Activated CD8-positive, alpha-beta T cell treated with anti-CD3 and anti-CD28 coated beads for 36 hours (primary cell): ENCODE measurements around the gene TRMT6. TPM values are rescaled to one million over a fixed set of nuclear protein-coding genes. Genes with fewer than 3 reads are reported as not detected.

Experiments used
- ATAC-seq: fragments of 200-7000 bp; cut with Tn5 transposase; one replicate; pipeline ENCODE4 v1.10.0; 2021; ENCODE audit warnings: mild to moderate bottlenecking, moderate library complexity
- CTCF ChIA-PET: fragments of 350-600 bp; sonication (Branson Sonifier 250); formaldehyde crosslinking; loops from one replicate; lab custom pipeline; 2021; ENCODE audit warnings: antibody characterized with exemption; lab: Charles Lee
- POLR2A ChIA-PET: fragments of 350-600 bp; sonication (Branson Sonifier 250); formaldehyde crosslinking; loops from one replicate; lab custom pipeline; 2021; ENCODE audit warnings: antibody characterized with exemption; lab: Charles Lee
- DNase-seq: peaks from one replicate; pipeline ENCODE4 v3.0.0-alpha.2; 2020
- H3K27ac Mint-ChIP-seq: one replicate; pipeline ENCODE4 v1.8.0; 2021; ENCODE audit warnings: mild to moderate bottlenecking, mixed read lengths
- H3K27me3 Mint-ChIP-seq: one replicate; pipeline ENCODE4 v1.8.0; 2021; ENCODE audit warnings: mixed read lengths
- H3K36me3 Mint-ChIP-seq: one replicate; pipeline ENCODE4 v1.8.0; 2021; ENCODE audit warnings: low read depth, mixed read lengths
- H3K4me1 Mint-ChIP-seq: one replicate; pipeline ENCODE4 v1.8.0; 2021; ENCODE audit warnings: low read depth, mixed read lengths
- H3K4me3 Mint-ChIP-seq: one replicate; pipeline ENCODE4 v1.8.0; 2021; ENCODE audit warnings: mild to moderate bottlenecking, moderate library complexity, mixed read lengths
- H3K9me3 Mint-ChIP-seq: one replicate; pipeline ENCODE4 v1.8.0; 2021; ENCODE audit warnings: mixed read lengths
- intact Hi-C: fragments of 100-400 bp; cut with micrococcal nuclease; formaldehyde crosslinking; loops from one replicate; pipeline ENCODE4 v1.10.0; 2022
- total RNA-seq, 2 experiments: library from RNA; stranded (reverse); gene quantifications; one replicate each; pipeline ENCODE4 v1.2.3, GENCODE V29; 2021
- TF ChIP-seq, protein P1 (sequence below): fragments of 200-600 bp; IDR thresholded peaks from one replicate; pipeline ENCODE4 v1.8.0; 2022; ENCODE audit warnings: antibody characterized with exemption, mild to moderate bottlenecking

TRMT6 gene
- total RNA-seq, 2 experiments from 2014 or later, result 15.9 to 16.7 TPM

GRCh38 chr20:5938456-5939029 lies 11.8 kb downstream of the TRMT6 start:
- Mint-ChIP-seq H3K4me3 (no peak overlapping the region), H3K27me3 (no peaks in the 10 kb centered on the region), H3K4me1 (peaks cover 8% of the 10 kb centered on the region), H3K36me3 (peaks cover 24% of the 10 kb centered on the region), H3K27ac (no peak overlapping the region), H3K9me3 (no peaks in the 10 kb centered on the region)
- intact Hi-C loops, result no loop called here
- no peak for ATAC-seq
- POLR2A ChIA-PET, result no interaction called here
- DNase-seq, result no peak
- TF ChIP-seq, protein P1, sequence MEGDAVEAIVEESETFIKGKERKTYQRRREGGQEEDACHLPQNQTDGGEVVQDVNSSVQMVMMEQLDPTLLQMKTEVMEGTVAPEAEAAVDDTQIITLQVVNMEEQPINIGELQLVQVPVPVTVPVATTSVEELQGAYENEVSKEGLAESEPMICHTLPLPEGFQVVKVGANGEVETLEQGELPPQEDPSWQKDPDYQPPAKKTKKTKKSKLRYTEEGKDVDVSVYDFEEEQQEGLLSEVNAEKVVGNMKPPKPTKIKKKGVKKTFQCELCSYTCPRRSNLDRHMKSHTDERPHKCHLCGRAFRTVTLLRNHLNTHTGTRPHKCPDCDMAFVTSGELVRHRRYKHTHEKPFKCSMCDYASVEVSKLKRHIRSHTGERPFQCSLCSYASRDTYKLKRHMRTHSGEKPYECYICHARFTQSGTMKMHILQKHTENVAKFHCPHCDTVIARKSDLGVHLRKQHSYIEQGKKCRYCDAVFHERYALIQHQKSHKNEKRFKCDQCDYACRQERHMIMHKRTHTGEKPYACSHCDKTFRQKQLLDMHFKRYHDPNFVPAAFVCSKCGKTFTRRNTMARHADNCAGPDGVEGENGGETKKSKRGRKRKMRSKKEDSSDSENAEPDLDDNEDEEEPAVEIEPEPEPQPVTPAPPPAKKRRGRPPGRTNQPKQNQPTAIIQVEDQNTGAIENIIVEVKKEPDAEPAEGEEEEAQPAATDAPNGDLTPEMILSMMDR, result no peak
- CTCF ChIA-PET, result no interaction called here

DNA sequence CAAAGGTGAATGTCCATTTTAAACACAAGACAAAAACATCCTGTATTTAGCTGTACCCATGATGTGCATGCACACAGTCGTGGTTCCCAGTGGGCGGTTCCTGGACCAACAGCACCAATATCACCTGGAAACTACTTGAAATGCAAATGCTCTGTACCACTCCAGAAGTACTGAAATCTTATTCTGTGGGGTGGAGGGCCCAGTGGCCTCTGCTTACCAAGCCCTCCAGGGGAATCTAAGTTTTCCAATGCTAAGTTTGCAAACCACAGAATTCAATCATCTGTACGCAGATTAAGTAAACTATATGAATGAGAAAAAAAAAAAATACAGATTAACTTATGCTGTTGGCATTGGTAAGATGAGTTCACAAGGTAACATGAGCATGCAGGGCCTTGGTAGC lies 14.1 kb downstream of the TRMT6 start:
- POLR2A ChIA-PET, result interaction anchor here (0.6 to 1.5 kb wide), 3 partner anchors 9 to 74 kb away, joined by 3 to 5 read pairs (median 4); no protein-coding TSS in a partner anchor
- no peak for ATAC-seq

GRCh38 chr20:5935384-5935783 lies 14.9 kb downstream of the TRMT6 start:
- TF ChIP-seq, protein P1, result no peak
- peaks cover 8% of the 10 kb centered on the region for H3K4me1 Mint-ChIP-seq
- no peak for DNase-seq
- no peak overlapping the region for H3K27ac Mint-ChIP-seq
- ATAC-seq, result peak; percentile 74
- intact Hi-C loops, result no loop called here
- peaks cover 4% of the 10 kb centered on the region for H3K36me3 Mint-ChIP-seq
- H3K9me3 Mint-ChIP-seq, result no peaks in the 10 kb centered on the region
- no peak overlapping the region for H3K4me3 Mint-ChIP-seq
- ChIA-PET POLR2A (interaction anchor here (1.5 kb wide), 1 partner anchor 10 kb away, joined by 5 read pairs; no protein-coding TSS in a partner anchor), CTCF (interaction anchor here (0.6 to 4.1 kb wide), 7 partner anchors 16 to 406 kb away, joined by 3 to 24 read pairs (median 4); no protein-coding TSS in a partner anchor)
- no peaks in the 10 kb centered on the region for H3K27me3 Mint-ChIP-seq

More for the DNA sequence above, 14.1 kb downstream of the TRMT6 start:
- H3K4me3 Mint-ChIP-seq, result no peak overlapping the region
- H3K36me3 Mint-ChIP-seq, result peaks cover 9% of the 10 kb centered on the region
- no peak overlapping the region for H3K27ac Mint-ChIP-seq
- peaks cover 8% of the 10 kb centered on the region for H3K4me1 Mint-ChIP-seq
- H3K9me3 Mint-ChIP-seq, result no peaks in the 10 kb centered on the region
- intact Hi-C loops, result no loop called here
- H3K27me3 Mint-ChIP-seq, result no peaks in the 10 kb centered on the region
- CTCF ChIA-PET, result interaction anchor here (0.6 to 4.1 kb wide), 4 partner anchors 17 to 407 kb away, joined by 3 to 24 read pairs (median 5); no protein-coding TSS in a partner anchor
- TF ChIP-seq, protein P1, result no peak
- DNase-seq, result no peak

DNA sequence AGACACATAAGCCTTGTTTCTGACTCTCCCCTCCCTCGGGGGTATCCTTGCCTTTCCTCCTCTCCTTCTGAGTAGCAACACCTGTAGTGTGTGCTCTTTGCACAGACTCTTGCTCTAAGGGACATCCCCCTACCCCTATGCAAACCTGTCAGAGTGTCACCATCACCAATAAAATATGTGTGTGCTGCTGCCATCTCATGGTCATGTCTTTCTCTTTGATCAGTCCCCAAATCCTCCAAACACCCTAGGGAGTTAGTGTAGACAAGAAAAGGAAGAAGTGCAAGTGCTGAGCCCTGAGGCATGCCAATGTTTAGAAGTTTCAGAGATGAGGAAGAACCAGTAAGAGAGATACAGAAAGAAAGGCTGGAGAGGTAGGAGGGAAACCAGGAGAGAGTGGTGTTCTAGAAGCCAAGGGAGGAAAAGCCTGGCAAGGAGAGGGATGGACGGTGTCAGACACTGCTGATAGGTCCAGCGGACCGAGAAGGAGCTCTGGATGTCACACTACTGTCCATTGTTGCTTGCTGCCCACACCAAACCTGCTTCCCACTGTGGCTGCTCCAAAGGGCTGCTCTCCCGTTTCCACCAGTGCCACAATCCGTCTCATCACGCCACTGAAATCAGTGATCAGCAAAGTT lies 16.4 kb downstream of the TRMT6 start:
- Mint-ChIP-seq H3K9me3 (no peaks in the 10 kb centered on the region), H3K4me1 (peaks cover 8% of the 10 kb centered on the region), H3K27ac (no peak overlapping the region), H3K27me3 (peaks cover 3% of the 10 kb centered on the region), H3K36me3 (no peaks in the 10 kb centered on the region), H3K4me3 (no peak overlapping the region)
- ChIA-PET POLR2A (no interaction called here), CTCF (interaction anchor here (1.4 to 4.1 kb wide), 5 partner anchors 9 to 405 kb away, joined by 3 to 24 read pairs (median 4); no protein-coding TSS in a partner anchor)
- ATAC-seq, result peak; percentile 84
- intact Hi-C loops, result no loop called here
- TF ChIP-seq, protein P1, result peak; percentile 21
- DNase-seq, result peak; percentile 42

- DNase-seq, result no peak
- Mint-ChIP-seq H3K4me1 (peaks cover 8% of the 10 kb centered on the region), H3K36me3 (no peaks in the 10 kb centered on the region), H3K27ac (no peak overlapping the region), H3K9me3 (no peaks in the 10 kb centered on the region), H3K4me3 (no peak overlapping the region), H3K27me3 (peaks cover 4% of the 10 kb centered on the region)
- ChIA-PET POLR2A (no interaction called here), CTCF (interaction anchor here (1.0 to 4.1 kb wide), 4 partner anchors 10 to 404 kb away, joined by 3 to 24 read pairs (median 3); no protein-coding TSS in a partner anchor)
- intact Hi-C loops, result no loop called here
- TF ChIP-seq, protein P1, result no peak
- ATAC-seq, result no peak
Observed at GRCh38 chr20:5932796-5933195, 17.5 kb downstream of the TRMT6 start.
